GM12865 (cell line): ENCODE data around the gene TP53INP2.

ENCODE experiments used
- DNase-seq: peaks from one replicate; pipeline ENCODE4 v3.0.0; 2010; ENCODE audit warnings: low read depth
- H3K4me3 ChIP-seq: 2 replicates; pipeline ENCODE4 v1.5.1; 2011; ENCODE audit warnings: mild to moderate bottlenecking, low read depth, low read length, control low read depth
- CTCF ChIP-seq: IDR thresholded peaks from 2 replicates; pipeline ENCODE4 v1.5.1; 2011; ENCODE audit warnings: low read length, control low read depth, low read depth, inconsistent platforms; ENCODE audit not compliant: insufficient read depth; ENCODE audit errors: missing control alignments

The TP53INP2 gene

GRCh38 chr20:34693414-34693813 is 10.7 kb upstream of the TP53INP2 start:
- no peak for TF ChIP-seq CTCF
- DNase-seq, result no peak
- no peak overlapping the region for H3K4me3 ChIP-seq

GRCh38 chr20:34701405-34702085 is 2.6 kb upstream of the TP53INP2 start:
- DNase-seq, result no peak
- TF ChIP-seq CTCF, result no peak
- no peak overlapping the region for H3K4me3 ChIP-seq

GRCh38 chr20:34703061-34703423 is 1.1 kb upstream of the TP53INP2 start:
- no peak for DNase-seq
- no peak overlapping the region; the same call in 1 of the 2 replicates for H3K4me3 ChIP-seq
- no peak for TF ChIP-seq CTCF

GRCh38 chr20:34703424-34704176 is 544 bp upstream of the TP53INP2 start:
- DNase-seq, result no peak

GRCh38 chr20:34705008-34705396 is 858 bp downstream of the TP53INP2 start:
- no peak for TF ChIP-seq CTCF
- H3K4me3 ChIP-seq, result peak overlapping the region; percentile 93
- DNase-seq, result no peak

More at GRCh38 chr20:34703424-34704176, 544 bp upstream of the TP53INP2 start:
- TF ChIP-seq CTCF, result no peak
- H3K4me3 ChIP-seq, result peak overlapping the region; percentile 93

GRCh38 chr20:34705397-34706301 is 1.5 kb downstream of the TP53INP2 start:
- no peak for DNase-seq
- no peak overlapping the region for H3K4me3 ChIP-seq
- TF ChIP-seq CTCF, result peak; percentile 15
